HEK293 (cell line): Measurements from ENCODE around the gene CD53.
"Not testable (repeated sequence)": the region's sequence is repeated elsewhere in the genome, so short reads cannot be mapped to it uniquely, and the experiment has no call there.

Experiments used
- CTCF ChIA-PET: fragments of 350-600 bp; formaldehyde crosslinking; extraction: SDS; loops from one replicate; lab custom pipeline; 2021; ENCODE audit warnings: antibody characterized with exemption; lab: Yijun Ruan, JAX
- POLR2A ChIA-PET: fragments of 300-600 bp; formaldehyde crosslinking; extraction: SDS; loops from one replicate; lab custom pipeline; 2020; ENCODE audit warnings: antibody characterized with exemption, inconsistent platforms; lab: Yijun Ruan, JAX
- H3K27ac ChIP-seq: fragments of 200-500 bp; sonication (Bioruptor generic); 2 replicates; pipeline ENCODE4 v1.5.1; 2014; ENCODE audit warnings: low read depth, low read length, control low read depth, inconsistent platforms; ENCODE audit errors: extremely low read depth
- H3K36me3 ChIP-seq, 2 experiments: fragments of 200-500 bp in 1 of 2; sonication (Bioruptor generic) in 1 of 2; 1 replicate in 1 of 2; 2 replicates in 1 of 2; pipeline ENCODE4 v1.5.1; 2014 to 2017; ENCODE audit warnings: inconsistent platforms in 2 of 2, low read length in 2 of 2; ENCODE audit not compliant: control insufficient read depth in 2 of 2, insufficient read depth in 1 of 2
- H3K4me1 ChIP-seq: fragments of 200-500 bp; sonication (Bioruptor generic); 2 replicates; pipeline ENCODE4 v1.5.1; 2014; ENCODE audit warnings: mild to moderate bottlenecking, low read length, inconsistent platforms; ENCODE audit not compliant: control insufficient read depth, insufficient read depth
- H3K4me3 ChIP-seq: 2 replicates; pipeline ENCODE4 v1.5.1; 2011; ENCODE audit warnings: low read depth, mild to moderate bottlenecking, control low read depth, low read length, moderate library complexity
- H3K9me3 ChIP-seq: fragments of 200-500 bp; sonication (Bioruptor generic); 2 replicates; pipeline ENCODE4 v1.5.1; 2014; ENCODE audit warnings: low read depth, low read length, inconsistent platforms; ENCODE audit not compliant: control insufficient read depth, insufficient read depth
- EGR2 ChIP-seq: fragments of 450-650 bp; formaldehyde crosslinking; IDR thresholded peaks from 2 replicates; pipeline ENCODE4 v1.5.1; 2016; ENCODE audit warnings: low read depth, missing biosample characterization, missing genetic modification characterization
- KLF1 ChIP-seq: fragments of 450-650 bp; formaldehyde crosslinking; IDR thresholded peaks from 2 replicates; pipeline ENCODE4 v1.5.1; 2016; ENCODE audit warnings: missing biosample characterization, missing genetic modification characterization
- SCRT1 ChIP-seq: fragments of 450-650 bp; formaldehyde crosslinking; IDR thresholded peaks from 2 replicates; pipeline ENCODE4 v1.5.1; 2016; ENCODE audit warnings: missing biosample characterization, missing genetic modification characterization, borderline replicate concordance
- WT1 ChIP-seq: fragments of 450-650 bp; formaldehyde crosslinking; IDR thresholded peaks from 2 replicates; pipeline ENCODE4 v1.5.1; 2016; ENCODE audit warnings: missing biosample characterization, missing genetic modification characterization
- ZFP69B ChIP-seq: fragments of 450-650 bp; formaldehyde crosslinking; IDR thresholded peaks from 2 replicates; pipeline ENCODE4 v1.5.1; 2016; ENCODE audit warnings: missing biosample characterization, missing genetic modification characterization
- ZNF10 ChIP-seq: fragments of 450-650 bp; formaldehyde crosslinking; IDR thresholded peaks from 2 replicates; pipeline ENCODE4 v1.5.1; 2017; ENCODE audit warnings: missing biosample characterization, missing genetic modification characterization
- ZNF133 ChIP-seq: fragments of 450-650 bp; formaldehyde crosslinking; IDR thresholded peaks from 2 replicates; pipeline ENCODE4 v1.5.1; 2016; ENCODE audit warnings: missing biosample characterization, missing genetic modification characterization
- ZNF138 ChIP-seq: fragments of 450-650 bp; formaldehyde crosslinking; IDR thresholded peaks from 2 replicates; pipeline ENCODE4 v1.5.1; 2016; ENCODE audit warnings: missing biosample characterization, missing genetic modification characterization, borderline replicate concordance
- ZNF146 ChIP-seq: fragments of 450-650 bp; formaldehyde crosslinking; IDR thresholded peaks from 2 replicates; pipeline ENCODE4 v1.5.1; 2016; ENCODE audit warnings: missing biosample characterization, missing genetic modification characterization
- ZNF16 ChIP-seq: fragments of 450-650 bp; formaldehyde crosslinking; IDR thresholded peaks from 2 replicates; pipeline ENCODE4 v1.5.1; 2016; ENCODE audit warnings: low read depth, missing biosample characterization, missing genetic modification characterization
- ZNF23 ChIP-seq: fragments of 450-650 bp; formaldehyde crosslinking; IDR thresholded peaks from 2 replicates; pipeline ENCODE4 v1.5.1; 2016; ENCODE audit warnings: missing biosample characterization, missing genetic modification characterization, borderline replicate concordance
- ZNF423 ChIP-seq: fragments of 450-650 bp; formaldehyde crosslinking; IDR thresholded peaks from 2 replicates; pipeline ENCODE4 v1.5.1; 2016; ENCODE audit warnings: missing biosample characterization, missing genetic modification characterization
- ZNF629 ChIP-seq: fragments of 450-650 bp; formaldehyde crosslinking; IDR thresholded peaks from 2 replicates; pipeline ENCODE4 v1.5.1; 2017; ENCODE audit warnings: missing biosample characterization, missing genetic modification characterization
- ZNF776 ChIP-seq: fragments of 450-650 bp; formaldehyde crosslinking; IDR thresholded peaks from 2 replicates; pipeline ENCODE4 v1.5.0; 2017; ENCODE audit warnings: missing biosample characterization, missing genetic modification characterization, borderline replicate concordance
- TF ChIP-seq, protein P1 (sequence below): fragments of 450-650 bp; formaldehyde crosslinking; IDR thresholded peaks from 2 replicates; pipeline ENCODE4 v1.5.1; 2016; ENCODE audit warnings: missing biosample characterization, missing genetic modification characterization
- TF ChIP-seq, protein P2 (sequence below): fragments of 450-650 bp; formaldehyde crosslinking; IDR thresholded peaks from 2 replicates; pipeline ENCODE4 v1.5.1; 2017; ENCODE audit warnings: missing biosample characterization, missing genetic modification characterization
- TF ChIP-seq, protein P3 (sequence below): fragments of 450-650 bp; formaldehyde crosslinking; IDR thresholded peaks from 2 replicates; pipeline ENCODE4 v1.5.1; 2017; ENCODE audit warnings: missing biosample characterization, mild to moderate bottlenecking, missing genetic modification characterization, moderate library complexity
- TF ChIP-seq, protein P4 (sequence below): fragments of 450-650 bp; formaldehyde crosslinking; IDR thresholded peaks from 2 replicates; pipeline ENCODE4 v1.5.1; 2017; ENCODE audit warnings: missing biosample characterization, missing genetic modification characterization
- TF ChIP-seq, protein P5 (sequence below): fragments of 450-650 bp; formaldehyde crosslinking; IDR thresholded peaks from 2 replicates; pipeline ENCODE4 v1.5.1; 2016; ENCODE audit warnings: missing biosample characterization, missing genetic modification characterization

The CD53 gene

DNA sequence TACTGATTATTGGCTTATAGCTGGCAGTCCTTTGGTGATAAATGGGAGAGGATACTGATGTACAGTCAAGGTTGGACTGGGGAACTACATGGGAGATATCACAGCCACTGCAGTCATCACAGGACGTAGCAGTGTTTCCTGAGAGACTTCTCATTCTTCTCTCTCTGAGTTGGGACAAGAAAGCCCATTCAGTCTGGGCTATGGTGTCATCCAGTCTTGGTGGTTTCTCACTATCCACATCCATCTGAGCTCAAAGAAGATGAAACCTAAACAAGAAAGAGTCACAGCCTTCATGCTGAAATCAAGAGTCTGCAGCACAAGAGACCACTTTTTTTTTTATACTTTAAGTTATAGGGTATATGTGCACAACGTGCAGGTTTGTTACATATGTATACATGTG lies 12.8 kb upstream of the CD53 start:
- H3K4me1 ChIP-seq = no peaks in the 10 kb centered on the region
- no peaks in the 10 kb centered on the region for H3K9me3 ChIP-seq
- POLR2A ChIA-PET = no interaction called here
- no peaks in the 10 kb centered on the region for H3K36me3 ChIP-seq
- no peak overlapping the region for H3K4me3 ChIP-seq
- TF ChIP-seq SCRT1 (tag by site-specific recombination) (no peak), ZNF629 (tag by site-specific recombination) (no peak), ZNF138 (no peak), EGR2 (tag by site-specific recombination) (no peak), WT1 (tag by site-specific recombination) (no peak), ZNF10 (no peak), ZNF776 (tag by site-specific recombination) (no peak), ZNF423 (tag by site-specific recombination) (no peak)
- TF ChIP-seq, protein P1, sequence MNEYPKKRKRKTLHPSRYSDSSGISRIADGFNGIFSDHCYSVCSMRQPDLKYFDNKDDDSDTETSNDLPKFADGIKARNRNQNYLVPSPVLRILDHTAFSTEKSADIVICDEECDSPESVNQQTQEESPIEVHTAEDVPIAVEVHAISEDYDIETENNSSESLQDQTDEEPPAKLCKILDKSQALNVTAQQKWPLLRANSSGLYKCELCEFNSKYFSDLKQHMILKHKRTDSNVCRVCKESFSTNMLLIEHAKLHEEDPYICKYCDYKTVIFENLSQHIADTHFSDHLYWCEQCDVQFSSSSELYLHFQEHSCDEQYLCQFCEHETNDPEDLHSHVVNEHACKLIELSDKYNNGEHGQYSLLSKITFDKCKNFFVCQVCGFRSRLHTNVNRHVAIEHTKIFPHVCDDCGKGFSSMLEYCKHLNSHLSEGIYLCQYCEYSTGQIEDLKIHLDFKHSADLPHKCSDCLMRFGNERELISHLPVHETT (tag by site-specific recombination) = no peak
- CTCF ChIA-PET = interaction anchor here (0.7 kb wide), 1 partner anchor 31 kb away, joined by 3 read pairs; no protein-coding TSS in a partner anchor
- no peak overlapping the region for H3K27ac ChIP-seq

DNA sequence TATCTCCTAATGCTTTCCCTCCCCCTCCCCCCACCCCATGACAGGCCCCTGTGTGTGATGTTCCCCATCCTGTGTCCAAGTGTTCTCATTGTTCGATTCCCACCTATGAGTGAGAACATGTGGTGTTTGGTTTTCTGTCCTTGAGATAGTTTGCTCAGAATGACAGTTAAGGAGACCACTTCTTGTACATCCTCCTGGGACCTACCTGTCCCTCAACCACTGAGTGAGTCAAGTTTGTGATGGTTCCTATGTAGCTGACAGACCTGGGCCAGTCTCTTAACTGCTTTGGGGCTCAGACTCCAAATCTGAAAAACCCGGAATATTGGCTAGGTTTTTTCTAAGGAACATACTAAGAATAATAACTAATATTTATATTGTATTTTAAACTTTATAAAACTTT lies 12.3 kb upstream of the CD53 start:
- H3K4me3 ChIP-seq, H3K27ac ChIP-seq, H3K4me1 ChIP-seq, POLR2A ChIA-PET, H3K9me3 ChIP-seq, H3K36me3 ChIP-seq: not testable (repeated sequence)
- CTCF ChIA-PET = interaction anchor here (0.8 kb wide), 1 partner anchor 170 kb away, joined by 4 read pairs; no protein-coding TSS in a partner anchor

DNA sequence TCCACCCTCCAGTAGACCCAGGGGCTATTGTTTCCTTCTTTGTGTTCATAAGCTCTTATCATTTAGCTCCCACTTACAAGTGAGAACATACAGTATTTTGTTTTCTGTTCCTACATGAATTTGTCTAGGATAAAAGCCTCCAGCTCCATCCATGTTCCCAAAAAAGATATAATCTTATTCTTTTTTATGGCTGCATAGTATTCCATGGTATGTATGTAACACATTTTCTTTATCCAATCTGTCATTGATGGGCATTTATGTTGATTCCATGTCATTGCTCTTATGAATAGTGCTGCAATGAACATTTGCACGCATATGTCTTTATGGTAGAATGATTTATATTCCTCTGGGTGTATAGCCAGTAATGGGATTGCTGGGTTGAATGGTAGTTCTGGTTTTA lies 11.0 kb upstream of the CD53 start:
- CTCF ChIA-PET, POLR2A ChIA-PET, H3K4me3 ChIP-seq, H3K27ac ChIP-seq, H3K4me1 ChIP-seq, H3K9me3 ChIP-seq, H3K36me3 ChIP-seq: not testable (repeated sequence)
- 0 out of 2 replicates have a peak, but pooled peaks have one; percentile 10 for TF ChIP-seq ZNF146

DNA sequence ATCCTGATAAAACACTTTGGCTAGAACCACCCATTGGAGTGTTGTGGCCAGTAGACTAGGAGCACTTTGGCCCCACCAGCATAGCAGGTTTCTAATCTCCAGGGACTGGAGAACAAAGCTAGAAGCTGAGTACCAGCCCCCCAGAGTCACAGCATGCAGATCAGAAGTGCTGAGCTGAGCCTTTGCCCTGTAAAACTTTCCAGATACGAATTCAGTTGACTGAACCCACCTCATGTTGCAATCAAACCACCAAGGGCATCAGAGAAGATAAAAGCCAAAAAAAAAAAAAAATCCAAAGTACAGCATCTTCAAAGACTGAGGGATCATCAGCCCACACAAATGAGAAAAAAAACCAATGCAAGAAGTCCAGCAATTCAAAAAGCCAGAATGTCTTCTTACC lies 8.7 kb upstream of the CD53 start:
- POLR2A ChIA-PET = no interaction called here
- Histone ChIP-seq H3K27ac (no peak overlapping the region), H3K36me3 (no peaks in the 10 kb centered on the region), H3K9me3 (no peaks in the 10 kb centered on the region), H3K4me1 (no peaks in the 10 kb centered on the region), H3K4me3 (no peak overlapping the region)
- CTCF ChIA-PET = interaction anchor here (0.7 kb wide), 1 partner anchor 483 kb away, joined by 3 read pairs; no protein-coding TSS in a partner anchor
- TF ChIP-seq, protein P2, sequence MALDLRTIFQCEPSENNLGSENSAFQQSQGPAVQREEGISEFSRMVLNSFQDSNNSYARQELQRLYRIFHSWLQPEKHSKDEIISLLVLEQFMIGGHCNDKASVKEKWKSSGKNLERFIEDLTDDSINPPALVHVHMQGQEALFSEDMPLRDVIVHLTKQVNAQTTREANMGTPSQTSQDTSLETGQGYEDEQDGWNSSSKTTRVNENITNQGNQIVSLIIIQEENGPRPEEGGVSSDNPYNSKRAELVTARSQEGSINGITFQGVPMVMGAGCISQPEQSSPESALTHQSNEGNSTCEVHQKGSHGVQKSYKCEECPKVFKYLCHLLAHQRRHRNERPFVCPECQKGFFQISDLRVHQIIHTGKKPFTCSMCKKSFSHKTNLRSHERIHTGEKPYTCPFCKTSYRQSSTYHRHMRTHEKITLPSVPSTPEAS (tag by site-specific recombination) = no peak
- no peak for TF ChIP-seq ZNF133 (tag by site-specific recombination)
- no peak for TF ChIP-seq SCRT1 (tag by site-specific recombination)
- TF ChIP-seq, protein P3, sequence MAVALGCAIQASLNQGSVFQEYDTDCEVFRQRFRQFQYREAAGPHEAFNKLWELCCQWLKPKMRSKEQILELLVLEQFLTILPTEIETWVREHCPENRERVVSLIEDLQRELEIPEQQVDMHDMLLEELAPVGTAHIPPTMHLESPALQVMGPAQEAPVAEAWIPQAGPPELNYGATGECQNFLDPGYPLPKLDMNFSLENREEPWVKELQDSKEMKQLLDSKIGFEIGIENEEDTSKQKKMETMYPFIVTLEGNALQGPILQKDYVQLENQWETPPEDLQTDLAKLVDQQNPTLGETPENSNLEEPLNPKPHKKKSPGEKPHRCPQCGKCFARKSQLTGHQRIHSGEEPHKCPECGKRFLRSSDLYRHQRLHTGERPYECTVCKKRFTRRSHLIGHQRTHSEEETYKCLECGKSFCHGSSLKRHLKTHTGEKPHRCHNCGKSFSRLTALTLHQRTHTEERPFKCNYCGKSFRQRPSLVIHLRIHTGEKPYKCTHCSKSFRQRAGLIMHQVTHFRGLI (tag by site-specific recombination) = no peak
- TF ChIP-seq, protein P4, sequence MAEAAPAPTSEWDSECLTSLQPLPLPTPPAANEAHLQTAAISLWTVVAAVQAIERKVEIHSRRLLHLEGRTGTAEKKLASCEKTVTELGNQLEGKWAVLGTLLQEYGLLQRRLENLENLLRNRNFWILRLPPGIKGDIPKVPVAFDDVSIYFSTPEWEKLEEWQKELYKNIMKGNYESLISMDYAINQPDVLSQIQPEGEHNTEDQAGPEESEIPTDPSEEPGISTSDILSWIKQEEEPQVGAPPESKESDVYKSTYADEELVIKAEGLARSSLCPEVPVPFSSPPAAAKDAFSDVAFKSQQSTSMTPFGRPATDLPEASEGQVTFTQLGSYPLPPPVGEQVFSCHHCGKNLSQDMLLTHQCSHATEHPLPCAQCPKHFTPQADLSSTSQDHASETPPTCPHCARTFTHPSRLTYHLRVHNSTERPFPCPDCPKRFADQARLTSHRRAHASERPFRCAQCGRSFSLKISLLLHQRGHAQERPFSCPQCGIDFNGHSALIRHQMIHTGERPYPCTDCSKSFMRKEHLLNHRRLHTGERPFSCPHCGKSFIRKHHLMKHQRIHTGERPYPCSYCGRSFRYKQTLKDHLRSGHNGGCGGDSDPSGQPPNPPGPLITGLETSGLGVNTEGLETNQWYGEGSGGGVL (tag by site-specific recombination) = no peak
- TF ChIP-seq ZNF16 = no peak
- TF ChIP-seq, protein P5, sequence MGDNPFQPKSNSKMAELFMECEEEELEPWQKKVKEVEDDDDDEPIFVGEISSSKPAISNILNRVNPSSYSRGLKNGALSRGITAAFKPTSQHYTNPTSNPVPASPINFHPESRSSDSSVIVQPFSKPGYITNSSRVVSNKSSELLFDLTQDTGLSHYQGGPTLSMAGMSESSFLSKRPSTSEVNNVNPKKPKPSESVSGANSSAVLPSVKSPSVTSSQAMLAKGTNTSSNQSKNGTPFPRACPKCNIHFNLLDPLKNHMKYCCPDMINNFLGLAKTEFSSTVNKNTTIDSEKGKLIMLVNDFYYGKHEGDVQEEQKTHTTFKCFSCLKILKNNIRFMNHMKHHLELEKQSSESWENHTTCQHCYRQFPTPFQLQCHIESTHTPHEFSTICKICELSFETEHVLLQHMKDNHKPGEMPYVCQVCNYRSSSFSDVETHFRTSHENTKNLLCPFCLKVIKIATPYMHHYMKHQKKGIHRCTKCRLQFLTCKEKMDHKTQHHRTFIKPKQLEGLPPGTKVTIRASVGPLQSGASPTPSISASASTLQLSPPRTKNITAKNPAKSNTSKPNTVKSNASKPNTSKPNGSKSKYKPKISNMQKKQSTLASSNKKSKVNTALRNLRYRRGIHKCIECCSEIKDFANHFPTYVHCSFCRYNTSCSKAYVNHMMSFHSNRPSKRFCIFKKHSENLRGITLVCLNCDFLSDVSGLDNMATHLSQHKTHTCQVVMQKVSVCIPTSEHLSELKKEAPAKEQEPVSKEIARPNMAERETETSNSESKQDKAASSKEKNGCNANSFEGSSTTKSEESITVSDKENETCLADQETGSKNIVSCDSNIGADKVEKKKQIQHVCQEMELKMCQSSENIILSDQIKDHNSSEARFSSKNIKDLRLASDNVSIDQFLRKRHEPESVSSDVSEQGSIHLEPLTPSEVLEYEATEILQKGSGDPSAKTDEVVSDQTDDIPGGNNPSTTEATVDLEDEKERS (tag by site-specific recombination) = no peak
- TF ChIP-seq KLF1 = no peak
- TF ChIP-seq ZFP69B (tag by site-specific recombination) = no peak
- TF ChIP-seq ZNF23 (tag by site-specific recombination) = no peak
